Osteoblast (primary cell): ENCODE measurements around the gene TPTE. TPM values are rescaled to one million over a fixed set of nuclear protein-coding genes. Genes with fewer than 3 reads are reported as not detected.
"Not testable (repeated sequence)": the region's sequence is repeated elsewhere in the genome, so short reads cannot be mapped to it uniquely, and the experiment has no call there.

ENCODE experiments used
- DNase-seq: peaks from one replicate; pipeline ENCODE4 v3.0.0; 2011; ENCODE audit warnings: low spot score, mixed read lengths; ENCODE audit not compliant: insufficient read length; ENCODE audit errors: missing footprints
- H2AFZ ChIP-seq: 2 replicates; pipeline ENCODE4 v1.6.0; 2011; ENCODE audit warnings: mild to moderate bottlenecking, low read length
- H3K27ac ChIP-seq: 2 replicates; pipeline ENCODE4 v1.5.1; 2011; ENCODE audit warnings: mild to moderate bottlenecking, low read depth, low read length, moderate library complexity
- H3K27me3 ChIP-seq: 2 replicates; pipeline ENCODE4 v1.6.0; 2012; ENCODE audit warnings: mild to moderate bottlenecking, control low read depth, inconsistent platforms, low read length, moderate library complexity; ENCODE audit not compliant: insufficient read depth
- H3K36me3 ChIP-seq: 2 replicates; pipeline ENCODE4 v1.5.1; 2011; ENCODE audit warnings: mild to moderate bottlenecking, low read length, control low read depth, moderate library complexity; ENCODE audit not compliant: insufficient read depth
- H3K4me1 ChIP-seq: 2 replicates; pipeline ENCODE4 v1.5.1; 2011; ENCODE audit warnings: mild to moderate bottlenecking, low read length, control low read depth, moderate library complexity; ENCODE audit not compliant: insufficient read depth
- H3K4me2 ChIP-seq: 2 replicates; pipeline ENCODE4 v1.6.0; 2011; ENCODE audit warnings: mild to moderate bottlenecking, low read length; ENCODE audit not compliant: insufficient read depth
- H3K4me3 ChIP-seq: fragments of 200-600 bp; sonication (generic); 3 replicates; pipeline ENCODE4 v1.5.1; 2012; ENCODE audit warnings: mild to moderate bottlenecking, low read length, inconsistent platforms; ENCODE audit not compliant: insufficient read depth
- H3K79me2 ChIP-seq: 2 replicates; pipeline ENCODE4 v1.6.0; 2012; ENCODE audit warnings: mild to moderate bottlenecking, low read length, control low read depth, inconsistent platforms; ENCODE audit not compliant: insufficient read depth
- H3K9me3 ChIP-seq: 2 replicates; pipeline ENCODE4 v1.5.1; 2011; ENCODE audit warnings: low read depth, low read length, control low read depth
- H4K20me1 ChIP-seq: 2 replicates; pipeline ENCODE4 v1.6.0; 2012; ENCODE audit warnings: mild to moderate bottlenecking, low read length, control low read depth; ENCODE audit not compliant: insufficient read depth
- total RNA-seq: library from RNA; depleted of rRNA; stranded (reverse); fragments of >200 nt; gene quantifications from 2 replicates; pipeline ENCODE4 v1.2.3, GENCODE V29; 2012
- TF ChIP-seq, protein P1 (sequence below): IDR thresholded peaks from 2 replicates; pipeline ENCODE4 v1.5.1; 2011; ENCODE audit warnings: mild to moderate bottlenecking, low read depth, low read length, moderate library complexity; ENCODE audit errors: extremely low read depth

The TPTE gene
- total RNA-seq, 1 donor = not detected

- no peak for DNase-seq
- H3K27ac ChIP-seq = no peak overlapping the region
- H3K36me3 ChIP-seq = no peaks in the 10 kb centered on the region
- no peak overlapping the region for H3K4me3 ChIP-seq
- no peaks in the 10 kb centered on the region for H3K79me2 ChIP-seq
- no peak overlapping the region for H3K4me2 ChIP-seq
- H2AFZ ChIP-seq = no peak overlapping the region
- no peaks in the 10 kb centered on the region for H3K27me3 ChIP-seq
- no peaks in the 10 kb centered on the region for H4K20me1 ChIP-seq
- peaks cover 6% of the 10 kb centered on the region for H3K9me3 ChIP-seq
- TF ChIP-seq, protein P1, sequence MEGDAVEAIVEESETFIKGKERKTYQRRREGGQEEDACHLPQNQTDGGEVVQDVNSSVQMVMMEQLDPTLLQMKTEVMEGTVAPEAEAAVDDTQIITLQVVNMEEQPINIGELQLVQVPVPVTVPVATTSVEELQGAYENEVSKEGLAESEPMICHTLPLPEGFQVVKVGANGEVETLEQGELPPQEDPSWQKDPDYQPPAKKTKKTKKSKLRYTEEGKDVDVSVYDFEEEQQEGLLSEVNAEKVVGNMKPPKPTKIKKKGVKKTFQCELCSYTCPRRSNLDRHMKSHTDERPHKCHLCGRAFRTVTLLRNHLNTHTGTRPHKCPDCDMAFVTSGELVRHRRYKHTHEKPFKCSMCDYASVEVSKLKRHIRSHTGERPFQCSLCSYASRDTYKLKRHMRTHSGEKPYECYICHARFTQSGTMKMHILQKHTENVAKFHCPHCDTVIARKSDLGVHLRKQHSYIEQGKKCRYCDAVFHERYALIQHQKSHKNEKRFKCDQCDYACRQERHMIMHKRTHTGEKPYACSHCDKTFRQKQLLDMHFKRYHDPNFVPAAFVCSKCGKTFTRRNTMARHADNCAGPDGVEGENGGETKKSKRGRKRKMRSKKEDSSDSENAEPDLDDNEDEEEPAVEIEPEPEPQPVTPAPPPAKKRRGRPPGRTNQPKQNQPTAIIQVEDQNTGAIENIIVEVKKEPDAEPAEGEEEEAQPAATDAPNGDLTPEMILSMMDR = no peak
- no peaks in the 10 kb centered on the region for H3K4me1 ChIP-seq
These were observed 10.3 kb upstream of the TPTE start for GRCh38 chr21:10511116-10511515.

DNA sequence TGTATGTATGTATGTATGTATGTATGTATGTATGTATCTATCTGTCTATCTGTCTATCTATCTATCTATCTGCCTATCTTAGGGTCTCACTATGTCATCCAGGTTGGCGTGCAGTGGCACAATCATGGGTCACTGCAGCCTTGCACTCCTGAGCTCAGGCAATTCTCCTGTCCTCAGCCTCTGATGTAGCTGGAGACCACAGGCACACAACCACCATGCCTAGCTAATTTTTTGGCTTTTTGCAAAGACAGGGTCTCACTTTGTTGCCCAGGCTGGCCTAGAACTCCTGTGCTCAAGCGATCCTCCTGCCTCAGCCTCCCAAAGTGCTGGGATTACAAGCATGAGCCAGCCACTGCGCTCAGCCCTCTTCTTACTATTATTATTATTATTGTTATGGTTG is 4.5 kb upstream of the TPTE start:
- H3K27me3 ChIP-seq, H3K4me3 ChIP-seq, H3K36me3 ChIP-seq, DNase-seq, H3K4me1 ChIP-seq, H2AFZ ChIP-seq, H3K27ac ChIP-seq, H4K20me1 ChIP-seq, H3K4me2 ChIP-seq, H3K79me2 ChIP-seq: not testable (repeated sequence)
- peaks cover 10% of the 10 kb centered on the region for H3K9me3 ChIP-seq

GRCh38 chr21:10517904-10518303 is 3.5 kb upstream of the TPTE start:
- not testable (repeated sequence) for H3K4me2 ChIP-seq, H3K27me3 ChIP-seq, H3K27ac ChIP-seq, H3K4me3 ChIP-seq, H2AFZ ChIP-seq, H4K20me1 ChIP-seq, H3K36me3 ChIP-seq, H3K79me2 ChIP-seq, H3K4me1 ChIP-seq
- DNase-seq = peak; percentile 34
- peaks cover 10% of the 10 kb centered on the region for H3K9me3 ChIP-seq

DNA sequence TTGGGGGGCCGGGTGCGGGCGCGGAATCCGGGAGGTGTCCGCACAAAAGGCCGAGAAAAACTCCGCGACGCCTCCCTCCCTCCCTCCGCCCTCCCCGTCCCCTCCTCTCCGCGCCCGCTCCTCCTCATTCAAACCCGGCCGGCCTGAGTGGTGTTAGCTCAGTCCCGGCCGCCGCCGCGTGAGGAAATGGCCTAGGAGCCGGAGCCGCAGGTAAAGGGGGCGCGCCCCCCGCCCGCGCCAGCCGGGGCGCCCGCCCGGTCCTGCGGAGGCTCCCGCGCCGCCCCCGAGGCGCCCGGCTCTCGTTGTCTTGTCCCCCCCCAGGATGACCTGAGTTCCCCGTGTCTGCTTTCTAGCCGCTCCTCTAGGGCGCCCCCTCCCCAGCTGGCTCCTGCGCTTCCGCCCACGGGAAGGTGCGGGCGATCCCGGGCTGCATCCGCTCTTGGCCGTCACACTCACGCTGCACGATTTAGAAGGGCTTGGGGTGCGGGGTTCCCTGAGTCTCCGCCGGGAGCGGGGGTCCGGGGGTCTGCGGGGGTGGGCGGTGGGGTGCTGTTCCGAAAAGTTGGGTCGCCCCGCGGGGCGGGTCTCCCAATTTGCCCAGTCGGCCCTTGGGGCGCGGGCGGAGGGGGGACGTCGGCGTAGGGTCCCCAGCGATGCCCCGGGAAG is 585 bp downstream of the TPTE start:
- not testable (repeated sequence) for H3K9me3 ChIP-seq, H3K27me3 ChIP-seq, H2AFZ ChIP-seq, H3K79me2 ChIP-seq, H3K4me3 ChIP-seq, H3K4me2 ChIP-seq, H3K36me3 ChIP-seq, H3K4me1 ChIP-seq, H4K20me1 ChIP-seq, H3K27ac ChIP-seq
- peak; percentile 49 for DNase-seq

GRCh38 chr21:10539956-10540355 is 18.6 kb downstream of the TPTE start:
- Histone ChIP-seq H2AFZ (no peak overlapping the region), H3K4me3 (no peak overlapping the region), H3K27me3 (no peaks in the 10 kb centered on the region), H3K36me3 (no peaks in the 10 kb centered on the region), H3K4me2 (no peak overlapping the region), H3K9me3 (peaks cover 4% of the 10 kb centered on the region), H3K79me2 (no peaks in the 10 kb centered on the region), H3K27ac (no peak overlapping the region), H3K4me1 (no peaks in the 10 kb centered on the region), H4K20me1 (no peaks in the 10 kb centered on the region)
- DNase-seq = no peak
- TF ChIP-seq, protein P1 = no peak

- DNase-seq, H3K27me3 ChIP-seq, H3K4me3 ChIP-seq, H4K20me1 ChIP-seq, H3K4me2 ChIP-seq, H3K4me1 ChIP-seq, H2AFZ ChIP-seq, H3K9me3 ChIP-seq, H3K79me2 ChIP-seq, H3K27ac ChIP-seq, H3K36me3 ChIP-seq: not testable (repeated sequence)
These were observed 23.0 kb downstream of the TPTE start for GRCh38 chr21:10544376-10544775.

GRCh38 chr21:10547868-10548267 is 26.5 kb downstream of the TPTE start:
- not testable (repeated sequence) for H3K9me3 ChIP-seq, H3K27ac ChIP-seq, H3K4me3 ChIP-seq, H3K36me3 ChIP-seq, H3K4me1 ChIP-seq, H3K79me2 ChIP-seq, H3K27me3 ChIP-seq, H2AFZ ChIP-seq, H3K4me2 ChIP-seq, DNase-seq, H4K20me1 ChIP-seq
